Measurements from ENCODE around the gene GPX3. TPM values are rescaled to one million over a fixed set of nuclear protein-coding genes. Genes with fewer than 3 reads are reported as not detected.

The GPX3 gene
- total and polyA plus RNA-seq, 2 of the 13 experiments (the other 11 are each of a cell fraction or from before 2014, with no cell fraction given) = 33.8 to 1,892 TPM

DNA sequence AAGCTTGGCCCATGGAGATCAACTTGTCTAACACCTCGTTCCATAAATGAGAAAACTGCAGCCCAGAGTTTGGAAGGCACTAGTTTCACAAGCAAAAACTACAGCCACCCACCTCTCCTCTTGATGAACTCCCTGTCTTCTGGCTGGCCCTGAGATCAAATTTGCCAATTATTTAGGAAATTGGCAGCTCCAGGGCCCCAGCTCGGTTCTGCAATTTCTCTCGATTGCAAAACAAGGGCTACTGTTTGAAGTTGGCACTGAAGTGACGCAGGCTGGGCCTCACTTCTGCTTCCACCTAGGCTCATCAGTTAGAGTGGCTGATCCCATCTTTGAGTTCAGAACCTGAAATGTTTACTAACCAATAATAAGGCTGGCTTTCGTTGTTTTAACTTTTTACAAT is 3.7 kb upstream of the GPX3 start (continued):
- TF ChIP-seq, protein P1, sequence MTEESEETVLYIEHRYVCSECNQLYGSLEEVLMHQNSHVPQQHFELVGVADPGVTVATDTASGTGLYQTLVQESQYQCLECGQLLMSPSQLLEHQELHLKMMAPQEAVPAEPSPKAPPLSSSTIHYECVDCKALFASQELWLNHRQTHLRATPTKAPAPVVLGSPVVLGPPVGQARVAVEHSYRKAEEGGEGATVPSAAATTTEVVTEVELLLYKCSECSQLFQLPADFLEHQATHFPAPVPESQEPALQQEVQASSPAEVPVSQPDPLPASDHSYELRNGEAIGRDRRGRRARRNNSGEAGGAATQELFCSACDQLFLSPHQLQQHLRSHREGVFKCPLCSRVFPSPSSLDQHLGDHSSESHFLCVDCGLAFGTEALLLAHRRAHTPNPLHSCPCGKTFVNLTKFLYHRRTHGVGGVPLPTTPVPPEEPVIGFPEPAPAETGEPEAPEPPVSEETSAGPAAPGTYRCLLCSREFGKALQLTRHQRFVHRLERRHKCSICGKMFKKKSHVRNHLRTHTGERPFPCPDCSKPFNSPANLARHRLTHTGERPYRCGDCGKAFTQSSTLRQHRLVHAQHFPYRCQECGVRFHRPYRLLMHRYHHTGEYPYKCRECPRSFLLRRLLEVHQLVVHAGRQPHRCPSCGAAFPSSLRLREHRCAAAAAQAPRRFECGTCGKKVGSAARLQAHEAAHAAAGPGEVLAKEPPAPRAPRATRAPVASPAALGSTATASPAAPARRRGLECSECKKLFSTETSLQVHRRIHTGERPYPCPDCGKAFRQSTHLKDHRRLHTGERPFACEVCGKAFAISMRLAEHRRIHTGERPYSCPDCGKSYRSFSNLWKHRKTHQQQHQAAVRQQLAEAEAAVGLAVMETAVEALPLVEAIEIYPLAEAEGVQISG (CRISPR knock-in tag; IDR thresholded peaks at IDR 0.05) = no peak
- TF ChIP-seq SNAI1 (CRISPR knock-in tag; IDR thresholded peaks at IDR 0.05; ENCODE audit: borderline replicate concordance) (no peak), HOXA3 (CRISPR knock-in tag; IDR thresholded peaks at IDR 0.05) (peak; percentile 46; the same call in 1 of the 2 replicates), HMGA1 (CRISPR knock-in tag; conservative IDR thresholded peaks at IDR 0.05) (no peak), SOX6 (IDR thresholded peaks at IDR 0.05) (no peak), SOX6 (CRISPR knock-in tag; IDR thresholded peaks at IDR 0.05) (peak; percentile 22; the same call in 1 of the 2 replicates), ZNF672 (CRISPR knock-in tag; IDR thresholded peaks at IDR 0.05) (no peak), GATAD2A (CRISPR knock-in tag; IDR thresholded peaks at IDR 0.05) (0 out of 2 replicates have a peak, but pooled peaks have one; percentile 56), ZNF883 (CRISPR knock-in tag; IDR thresholded peaks at IDR 0.05; ENCODE audit: not compliant biosample characterization) (no peak), ZNF709 (CRISPR knock-in tag; IDR thresholded peaks at IDR 0.05) (no peak), ZNF354B (CRISPR knock-in tag; IDR thresholded peaks at IDR 0.05) (no peak), PITX1 (CRISPR knock-in tag; IDR thresholded peaks at IDR 0.05) (no peak), SOX13 (IDR thresholded peaks at IDR 0.05) (no peak), SOX13 (CRISPR knock-in tag; conservative IDR thresholded peaks at IDR 0.05 in 1 of 2, IDR thresholded peaks at IDR 0.05 in 1 of 2) (no peak; a peak in 1 of 4 replicates), FOSL2 (CRISPR knock-in tag; IDR thresholded peaks at IDR 0.05) (0 out of 2 replicates have a peak, but pooled peaks have one; percentile 25), MBNL3 (CRISPR knock-in tag; conservative IDR thresholded peaks at IDR 0.05) (no peak)
- TF ChIP-seq, protein P2, sequence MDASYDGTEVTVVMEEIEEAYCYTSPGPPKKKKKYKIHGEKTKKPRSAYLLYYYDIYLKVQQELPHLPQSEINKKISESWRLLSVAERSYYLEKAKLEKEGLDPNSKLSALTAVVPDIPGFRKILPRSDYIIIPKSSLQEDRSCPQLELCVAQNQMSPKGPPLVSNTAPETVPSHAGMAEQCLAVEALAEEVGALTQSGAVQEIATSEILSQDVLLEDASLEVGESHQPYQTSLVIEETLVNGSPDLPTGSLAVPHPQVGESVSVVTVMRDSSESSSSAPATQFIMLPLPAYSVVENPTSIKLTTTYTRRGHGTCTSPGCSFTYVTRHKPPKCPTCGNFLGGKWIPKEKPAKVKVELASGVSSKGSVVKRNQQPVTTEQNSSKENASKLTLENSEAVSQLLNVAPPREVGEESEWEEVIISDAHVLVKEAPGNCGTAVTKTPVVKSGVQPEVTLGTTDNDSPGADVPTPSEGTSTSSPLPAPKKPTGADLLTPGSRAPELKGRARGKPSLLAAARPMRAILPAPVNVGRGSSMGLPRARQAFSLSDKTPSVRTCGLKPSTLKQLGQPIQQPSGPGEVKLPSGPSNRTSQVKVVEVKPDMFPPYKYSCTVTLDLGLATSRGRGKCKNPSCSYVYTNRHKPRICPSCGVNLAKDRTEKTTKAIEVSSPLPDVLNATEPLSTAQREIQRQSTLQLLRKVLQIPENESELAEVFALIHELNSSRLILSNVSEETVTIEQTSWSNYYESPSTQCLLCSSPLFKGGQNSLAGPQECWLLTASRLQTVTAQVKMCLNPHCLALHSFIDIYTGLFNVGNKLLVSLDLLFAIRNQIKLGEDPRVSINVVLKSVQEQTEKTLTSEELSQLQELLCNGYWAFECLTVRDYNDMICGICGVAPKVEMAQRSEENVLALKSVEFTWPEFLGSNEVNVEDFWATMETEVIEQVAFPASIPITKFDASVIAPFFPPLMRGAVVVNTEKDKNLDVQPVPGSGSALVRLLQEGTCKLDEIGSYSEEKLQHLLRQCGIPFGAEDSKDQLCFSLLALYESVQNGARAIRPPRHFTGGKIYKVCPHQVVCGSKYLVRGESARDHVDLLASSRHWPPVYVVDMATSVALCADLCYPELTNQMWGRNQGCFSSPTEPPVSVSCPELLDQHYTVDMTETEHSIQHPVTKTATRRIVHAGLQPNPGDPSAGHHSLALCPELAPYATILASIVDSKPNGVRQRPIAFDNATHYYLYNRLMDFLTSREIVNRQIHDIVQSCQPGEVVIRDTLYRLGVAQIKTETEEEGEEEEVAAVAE (CRISPR knock-in tag; IDR thresholded peaks at IDR 0.05; ENCODE audit: borderline replicate concordance) = no peak
- TF ChIP-seq, protein P3, sequence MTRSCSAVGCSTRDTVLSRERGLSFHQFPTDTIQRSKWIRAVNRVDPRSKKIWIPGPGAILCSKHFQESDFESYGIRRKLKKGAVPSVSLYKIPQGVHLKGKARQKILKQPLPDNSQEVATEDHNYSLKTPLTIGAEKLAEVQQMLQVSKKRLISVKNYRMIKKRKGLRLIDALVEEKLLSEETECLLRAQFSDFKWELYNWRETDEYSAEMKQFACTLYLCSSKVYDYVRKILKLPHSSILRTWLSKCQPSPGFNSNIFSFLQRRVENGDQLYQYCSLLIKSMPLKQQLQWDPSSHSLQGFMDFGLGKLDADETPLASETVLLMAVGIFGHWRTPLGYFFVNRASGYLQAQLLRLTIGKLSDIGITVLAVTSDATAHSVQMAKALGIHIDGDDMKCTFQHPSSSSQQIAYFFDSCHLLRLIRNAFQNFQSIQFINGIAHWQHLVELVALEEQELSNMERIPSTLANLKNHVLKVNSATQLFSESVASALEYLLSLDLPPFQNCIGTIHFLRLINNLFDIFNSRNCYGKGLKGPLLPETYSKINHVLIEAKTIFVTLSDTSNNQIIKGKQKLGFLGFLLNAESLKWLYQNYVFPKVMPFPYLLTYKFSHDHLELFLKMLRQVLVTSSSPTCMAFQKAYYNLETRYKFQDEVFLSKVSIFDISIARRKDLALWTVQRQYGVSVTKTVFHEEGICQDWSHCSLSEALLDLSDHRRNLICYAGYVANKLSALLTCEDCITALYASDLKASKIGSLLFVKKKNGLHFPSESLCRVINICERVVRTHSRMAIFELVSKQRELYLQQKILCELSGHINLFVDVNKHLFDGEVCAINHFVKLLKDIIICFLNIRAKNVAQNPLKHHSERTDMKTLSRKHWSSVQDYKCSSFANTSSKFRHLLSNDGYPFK (CRISPR knock-in tag; IDR thresholded peaks at IDR 0.05; ENCODE audit: borderline replicate concordance) = no peak
- TF ChIP-seq, protein P4, sequence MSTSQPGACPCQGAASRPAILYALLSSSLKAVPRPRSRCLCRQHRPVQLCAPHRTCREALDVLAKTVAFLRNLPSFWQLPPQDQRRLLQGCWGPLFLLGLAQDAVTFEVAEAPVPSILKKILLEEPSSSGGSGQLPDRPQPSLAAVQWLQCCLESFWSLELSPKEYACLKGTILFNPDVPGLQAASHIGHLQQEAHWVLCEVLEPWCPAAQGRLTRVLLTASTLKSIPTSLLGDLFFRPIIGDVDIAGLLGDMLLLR (CRISPR knock-in tag; IDR thresholded peaks at IDR 0.05) = no peak
